ENCODE results near the gene RAB7B. TPM values are rescaled to one million over a fixed set of nuclear protein-coding genes. Genes with fewer than 3 reads are reported as not detected.

Gene RAB7B
- total and polyA plus RNA-seq, 2 of the 13 experiments (the other 11 are each of a cell fraction or from before 2014, with no cell fraction given) = 0.05 to 0.46 TPM

DNA sequence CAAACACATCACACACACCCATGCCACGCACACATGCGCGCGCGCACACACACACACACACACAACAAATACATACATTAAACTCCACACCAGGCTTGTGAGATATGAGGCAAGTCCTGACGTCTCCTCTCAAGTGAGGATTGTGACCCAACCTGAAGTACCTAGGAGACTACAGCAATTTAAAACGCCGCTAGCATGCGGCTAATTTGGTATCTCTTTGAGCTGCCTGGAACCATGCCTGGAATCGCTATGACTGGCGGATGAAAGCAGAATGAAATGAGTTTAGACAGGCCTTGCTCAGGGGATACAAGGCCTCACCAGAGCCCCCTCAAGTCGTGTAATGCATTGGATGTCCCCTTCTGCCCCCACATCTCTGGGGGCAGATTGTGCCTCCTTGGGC is 1.6 kb upstream of the RAB7B start (continued):
- TF ChIP-seq, protein P1, sequence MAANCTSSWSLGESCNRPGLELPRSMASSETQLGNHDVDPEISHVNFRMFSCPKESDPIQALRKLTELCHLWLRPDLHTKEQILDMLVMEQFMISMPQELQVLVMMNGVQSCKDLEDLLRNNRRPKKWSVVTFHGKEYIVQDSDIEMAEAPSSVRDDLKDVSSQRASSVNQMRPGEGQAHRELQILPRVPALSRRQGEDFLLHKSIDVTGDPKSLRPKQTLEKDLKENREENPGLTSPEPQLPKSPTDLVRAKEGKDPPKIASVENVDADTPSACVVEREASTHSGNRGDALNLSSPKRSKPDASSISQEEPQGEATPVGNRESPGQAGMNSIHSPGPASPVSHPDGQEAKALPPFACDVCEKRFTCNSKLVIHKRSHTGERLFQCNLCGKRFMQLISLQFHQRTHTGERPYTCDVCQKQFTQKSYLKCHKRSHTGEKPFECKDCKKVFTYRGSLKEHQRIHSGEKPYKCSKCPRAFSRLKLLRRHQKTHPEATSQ (CRISPR knock-in tag; IDR thresholded peaks at IDR 0.05; ENCODE audit: borderline replicate concordance) = no peak
- TF ChIP-seq, protein P2, sequence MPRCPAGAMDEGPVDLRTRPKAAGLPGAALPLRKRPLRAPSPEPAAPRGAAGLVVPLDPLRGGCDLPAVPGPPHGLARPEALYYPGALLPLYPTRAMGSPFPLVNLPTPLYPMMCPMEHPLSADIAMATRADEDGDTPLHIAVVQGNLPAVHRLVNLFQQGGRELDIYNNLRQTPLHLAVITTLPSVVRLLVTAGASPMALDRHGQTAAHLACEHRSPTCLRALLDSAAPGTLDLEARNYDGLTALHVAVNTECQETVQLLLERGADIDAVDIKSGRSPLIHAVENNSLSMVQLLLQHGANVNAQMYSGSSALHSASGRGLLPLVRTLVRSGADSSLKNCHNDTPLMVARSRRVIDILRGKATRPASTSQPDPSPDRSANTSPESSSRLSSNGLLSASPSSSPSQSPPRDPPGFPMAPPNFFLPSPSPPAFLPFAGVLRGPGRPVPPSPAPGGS (CRISPR knock-in tag; IDR thresholded peaks at IDR 0.05) = no peak
- TF ChIP-seq ZNF558 (CRISPR knock-in tag; IDR thresholded peaks at IDR 0.05; ENCODE audit: borderline replicate concordance) = no peak

DNA sequence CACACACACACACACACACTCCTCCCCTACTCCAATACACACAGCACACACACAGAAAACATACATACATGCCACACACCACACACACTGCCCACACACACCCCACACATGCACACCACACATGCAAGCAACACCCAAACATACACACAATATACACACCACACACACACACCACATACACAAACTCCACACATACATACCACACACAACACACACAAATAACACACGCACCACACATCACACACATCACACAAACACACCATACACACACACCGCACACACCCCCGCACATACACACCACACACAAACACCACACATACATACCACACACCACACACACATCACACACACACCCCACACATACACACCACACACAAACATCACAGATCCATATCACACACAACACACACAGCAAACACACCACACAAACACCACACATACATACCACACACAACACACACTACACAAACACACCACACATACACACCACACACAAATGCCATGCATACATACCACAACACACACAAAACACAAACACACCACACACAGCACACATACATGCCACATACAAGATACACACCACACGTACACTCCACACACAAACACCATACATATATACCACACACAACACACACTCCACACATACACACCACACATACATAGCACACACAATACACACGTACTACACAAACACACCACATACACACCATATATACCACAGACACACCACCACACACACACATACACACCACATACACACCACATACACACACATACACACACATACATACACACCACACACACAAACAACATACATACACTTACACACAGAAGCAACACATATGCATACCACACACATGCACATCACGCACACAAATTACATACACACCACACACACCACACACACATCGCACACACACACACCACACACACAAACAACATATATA is 932 bp upstream of the RAB7B start:
- intact Hi-C loops (cut with micrococcal nuclease; ENCODE audit: unreplicated experiment) = no loop called here
- WGBS (ENCODE audit: low lambda C conversion rate) = 74% methylated on average over 7 of the region's 7 CpGs
- Histone ChIP-seq H2AFZ (ENCODE audit: low read length) (no peak overlapping the region), H3K4me2 (ENCODE audit: low read depth, low read length) (no peak overlapping the region), H3K9ac (ENCODE audit: insufficient read depth, low read depth, low read length) (no peak overlapping the region), H3K36me3 (replicated peaks in 1 of 2; ENCODE audit: control insufficient read depth in 1 of 2, insufficient read depth in 2 of 2, low read length in 2 of 2) (no peaks in the 10 kb centered on the region), H3K4me3 (replicated peaks in 1 of 3; ENCODE audit: insufficient read depth in 1 of 3, low read depth in 2 of 3, low read length in 3 of 3) (no peak overlapping the region), H3K9me3 (ENCODE audit: low read length) (no peaks in the 10 kb centered on the region), H4K20me1 (ENCODE audit: insufficient read depth, low read length) (no peaks in the 10 kb centered on the region), H3K79me2 (ENCODE audit: insufficient read depth, low read length) (no peaks in the 10 kb centered on the region), H3K4me1 (ENCODE audit: insufficient read depth, low read length) (peaks cover 6% of the 10 kb centered on the region), H3K27me3 (ENCODE audit: control insufficient read depth in 1 of 2, insufficient read depth in 2 of 2, low read length in 2 of 2) (peaks cover 0 to 10% of the 10 kb centered on the region in 2 experiments; a peak in 3 of 5 replicates), H3K27ac (ENCODE audit: extremely low read length, insufficient read depth, low read length) (no peak overlapping the region)
- ChIA-PET POLR2A (no interaction called here), CTCF (ENCODE audit: low intra/inter-chr PET ratio, low total read pairs) (no interaction called here)
- ATAC-seq = no peak
- no peak for DNase-seq (ENCODE audit: low spot score)
- BruUV-seq (replicated peaks) = no TSS peak
- FAIRE-seq = no peak
- in situ Hi-C loops (cut with HindIII; ENCODE audit: extremely low pct_ligation_motif_present, low pct_unique_long_range_greater_than_20kb) = no loop called here
- no peak for TF ChIP-seq ZNF234 (CRISPR knock-in tag; conservative IDR thresholded peaks at IDR 0.05)
- TF ChIP-seq, protein P3, sequence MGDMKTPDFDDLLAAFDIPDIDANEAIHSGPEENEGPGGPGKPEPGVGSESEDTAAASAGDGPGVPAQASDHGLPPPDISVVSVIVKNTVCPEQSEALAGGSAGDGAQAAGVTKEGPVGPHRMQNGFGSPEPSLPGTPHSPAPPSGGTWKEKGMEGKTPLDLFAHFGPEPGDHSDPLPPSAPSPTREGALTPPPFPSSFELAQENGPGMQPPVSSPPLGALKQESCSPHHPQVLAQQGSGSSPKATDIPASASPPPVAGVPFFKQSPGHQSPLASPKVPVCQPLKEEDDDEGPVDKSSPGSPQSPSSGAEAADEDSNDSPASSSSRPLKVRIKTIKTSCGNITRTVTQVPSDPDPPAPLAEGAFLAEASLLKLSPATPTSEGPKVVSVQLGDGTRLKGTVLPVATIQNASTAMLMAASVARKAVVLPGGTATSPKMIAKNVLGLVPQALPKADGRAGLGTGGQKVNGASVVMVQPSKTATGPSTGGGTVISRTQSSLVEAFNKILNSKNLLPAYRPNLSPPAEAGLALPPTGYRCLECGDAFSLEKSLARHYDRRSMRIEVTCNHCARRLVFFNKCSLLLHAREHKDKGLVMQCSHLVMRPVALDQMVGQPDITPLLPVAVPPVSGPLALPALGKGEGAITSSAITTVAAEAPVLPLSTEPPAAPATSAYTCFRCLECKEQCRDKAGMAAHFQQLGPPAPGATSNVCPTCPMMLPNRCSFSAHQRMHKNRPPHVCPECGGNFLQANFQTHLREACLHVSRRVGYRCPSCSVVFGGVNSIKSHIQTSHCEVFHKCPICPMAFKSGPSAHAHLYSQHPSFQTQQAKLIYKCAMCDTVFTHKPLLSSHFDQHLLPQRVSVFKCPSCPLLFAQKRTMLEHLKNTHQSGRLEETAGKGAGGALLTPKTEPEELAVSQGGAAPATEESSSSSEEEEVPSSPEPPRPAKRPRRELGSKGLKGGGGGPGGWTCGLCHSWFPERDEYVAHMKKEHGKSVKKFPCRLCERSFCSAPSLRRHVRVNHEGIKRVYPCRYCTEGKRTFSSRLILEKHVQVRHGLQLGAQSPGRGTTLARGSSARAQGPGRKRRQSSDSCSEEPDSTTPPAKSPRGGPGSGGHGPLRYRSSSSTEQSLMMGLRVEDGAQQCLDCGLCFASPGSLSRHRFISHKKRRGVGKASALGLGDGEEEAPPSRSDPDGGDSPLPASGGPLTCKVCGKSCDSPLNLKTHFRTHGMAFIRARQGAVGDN (CRISPR knock-in tag; IDR thresholded peaks at IDR 0.05) = no peak
- TF ChIP-seq CBX1 (IDR thresholded peaks at IDR 0.05; ENCODE audit: low read depth) = no peak
- no peak for TF ChIP-seq HOXA5 (CRISPR knock-in tag; IDR thresholded peaks at IDR 0.05)
- no peak for TF ChIP-seq WIZ (CRISPR knock-in tag; IDR thresholded peaks at IDR 0.05)
- peak; percentile 49; the same call in 1 of the 2 replicates for TF ChIP-seq ZNF207 (IDR thresholded peaks at IDR 0.05; ENCODE audit: borderline replicate concordance)
- TF ChIP-seq FOSL1 (CRISPR knock-in tag; IDR thresholded peaks at IDR 0.05; ENCODE audit: borderline replicate concordance) = no peak
- no peak for TF ChIP-seq BORCS8-MEF2B (CRISPR knock-in tag; IDR thresholded peaks at IDR 0.05)
- TF ChIP-seq ZNF749 (CRISPR knock-in tag; IDR thresholded peaks at IDR 0.05; ENCODE audit: borderline replicate concordance) = no peak
- no peak for TF ChIP-seq ZFYVE20 (CRISPR knock-in tag; IDR thresholded peaks at IDR 0.05; ENCODE audit: borderline replicate concordance, low read depth)
- no peak for TF ChIP-seq TBL1XR1 (IDR thresholded peaks at IDR 0.05; ENCODE audit: borderline replicate concordance, low read length, partially characterized antibody)
- no peak for TF ChIP-seq ZNF337 (CRISPR knock-in tag; IDR thresholded peaks at IDR 0.05; ENCODE audit: borderline replicate concordance, low read depth)
